ENCODE measurements around the gene B3GNT7.
"Not testable (repeated sequence)": the region's sequence is repeated elsewhere in the genome, so short reads cannot be mapped to it uniquely, and the experiment has no call there.

B3GNT7 gene

DNA sequence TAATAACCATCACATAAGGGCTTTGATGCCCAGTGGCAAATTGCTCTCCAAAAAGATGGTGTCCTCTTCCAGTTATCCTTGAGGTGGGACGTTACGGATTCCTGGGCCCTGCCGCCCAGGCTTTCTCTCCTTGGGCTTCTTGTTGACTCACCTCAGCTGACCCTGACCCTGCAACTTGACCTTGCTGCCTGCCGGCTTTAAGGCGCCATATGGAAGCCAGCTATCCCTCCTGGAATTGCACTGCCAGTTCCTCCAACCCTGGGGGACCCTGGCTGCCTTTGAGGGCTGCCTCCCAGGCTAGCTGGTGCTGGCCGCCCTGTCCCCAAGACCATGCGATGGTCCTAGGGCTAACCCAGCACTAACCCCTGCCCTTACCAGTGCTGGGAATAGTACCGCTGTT lies 28.3 kb upstream of the B3GNT7 start:
- DNase-seq, result no peak

DNA sequence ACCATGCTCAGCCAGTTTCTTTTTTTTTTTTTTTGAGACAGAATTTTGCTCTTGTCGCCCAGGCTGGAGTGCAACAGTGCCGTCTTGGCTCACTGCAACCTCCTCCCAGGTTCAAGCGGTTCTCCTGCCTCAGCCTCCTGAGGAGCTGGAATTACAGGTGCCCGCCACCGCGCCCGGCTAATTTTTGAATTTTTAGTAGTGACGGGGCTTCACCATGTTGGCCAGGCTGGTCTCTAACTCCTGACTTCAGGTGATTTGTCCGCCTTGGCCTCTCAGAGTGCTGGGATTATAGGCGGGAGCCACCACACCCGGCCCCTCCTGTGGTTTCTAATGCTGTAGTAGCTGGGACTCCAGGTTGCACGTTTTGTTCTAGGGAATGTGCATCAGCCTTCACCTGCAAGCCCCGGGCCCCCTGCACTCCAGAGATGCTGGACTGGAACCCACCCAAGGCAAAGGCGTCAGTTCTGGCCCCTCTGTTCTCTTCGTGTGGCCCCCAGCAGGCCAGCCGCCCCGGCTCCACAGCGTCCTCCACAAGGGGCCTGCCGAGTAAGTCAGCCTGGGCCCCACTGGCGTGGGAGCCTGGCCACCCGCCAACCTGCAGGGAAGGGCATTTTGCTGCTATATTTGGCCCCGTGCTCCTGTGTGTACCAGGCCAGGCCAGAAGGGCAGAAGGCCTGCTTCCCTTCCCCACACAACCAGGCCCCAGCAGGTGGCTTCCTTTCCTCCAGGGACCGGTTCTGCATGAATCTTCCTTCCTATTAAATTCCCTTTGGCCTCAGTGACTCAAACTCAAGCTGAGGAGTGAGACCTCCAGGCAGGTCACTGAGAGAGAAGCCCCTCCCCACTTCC lies 25.7 kb upstream of the B3GNT7 start:
- no peak for DNase-seq

DNA sequence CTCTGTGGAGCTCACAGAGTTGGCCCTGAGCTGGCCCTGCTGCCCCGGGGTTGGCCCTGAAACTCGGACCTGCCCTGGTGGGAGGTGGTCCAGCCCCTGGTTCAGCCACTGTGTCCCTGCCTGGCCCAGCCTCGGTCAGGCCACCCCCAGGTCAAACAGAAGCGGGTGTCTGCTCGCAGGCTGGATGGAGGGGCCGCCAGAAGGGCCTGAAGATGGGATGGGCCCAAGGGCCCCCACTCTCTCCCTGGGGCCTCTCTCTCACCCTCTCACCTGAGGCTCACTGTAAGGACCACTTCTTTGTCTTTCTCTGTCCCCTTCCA lies 25.1 kb upstream of the B3GNT7 start:
- no peak for DNase-seq

DNA sequence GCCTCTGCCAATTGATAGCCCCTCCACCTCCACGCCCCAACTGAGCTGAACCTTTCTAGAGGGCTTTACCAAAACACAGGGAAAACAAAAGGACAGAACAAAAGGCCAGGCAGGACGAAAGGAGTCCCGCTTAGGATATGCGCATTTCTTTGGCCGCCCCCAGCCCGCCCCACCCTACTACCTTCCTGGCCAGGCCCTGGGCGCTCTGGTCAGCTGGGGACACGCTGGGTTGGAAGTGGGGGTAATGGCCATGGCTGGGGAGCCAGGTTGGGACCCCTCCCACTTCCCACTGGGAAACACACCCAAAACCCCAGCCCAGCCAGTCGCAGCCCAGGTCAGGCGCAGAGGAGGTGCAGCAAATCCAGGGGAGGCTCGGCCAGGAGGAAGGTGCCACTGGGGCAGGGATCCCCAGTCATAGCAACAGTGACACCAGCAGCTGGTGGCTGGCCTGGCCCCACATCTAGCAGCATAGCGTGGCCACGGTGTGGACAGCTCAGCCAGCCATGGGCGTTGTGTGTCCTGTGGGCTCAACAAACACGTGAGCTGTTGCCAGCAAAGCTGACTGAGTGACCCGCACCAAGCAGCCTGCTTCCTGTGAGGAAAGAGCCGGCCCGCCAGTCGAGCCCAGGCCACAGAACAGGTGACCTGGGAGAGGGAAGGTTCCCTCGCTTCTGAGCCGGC lies 24.6 kb upstream of the B3GNT7 start:
- no peak for DNase-seq

DNA sequence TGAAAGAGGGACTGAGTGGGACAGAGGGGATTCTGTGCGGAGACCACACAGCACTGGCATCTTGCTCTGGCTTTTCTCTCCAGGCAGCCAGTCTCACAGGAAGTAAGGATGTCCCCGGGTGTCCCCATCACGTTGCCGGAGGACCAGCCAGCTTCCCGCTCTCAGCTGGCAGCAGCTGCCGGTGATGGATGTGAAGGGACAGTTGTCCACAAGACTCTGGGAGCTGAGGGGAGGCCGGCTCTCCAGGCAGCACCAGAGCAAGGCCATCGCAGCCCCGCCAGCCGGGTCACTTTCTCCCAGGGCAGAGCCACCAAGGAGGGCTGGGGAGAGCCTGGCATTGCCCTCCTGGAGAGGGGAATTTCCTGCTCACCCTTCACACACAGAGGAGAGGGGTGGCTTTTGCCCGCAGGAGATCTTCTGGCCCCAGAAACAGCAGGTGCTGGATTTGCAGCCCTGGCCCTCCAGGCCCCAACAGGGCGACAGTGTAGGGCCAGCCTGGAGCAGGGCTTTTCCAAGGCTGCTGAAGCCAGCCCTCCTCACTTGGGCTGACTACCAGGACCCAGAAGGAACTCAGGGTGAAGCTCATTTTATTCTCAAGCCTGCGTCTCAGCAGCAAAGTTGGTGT lies 24.0 kb upstream of the B3GNT7 start:
- no peak for DNase-seq

DNA sequence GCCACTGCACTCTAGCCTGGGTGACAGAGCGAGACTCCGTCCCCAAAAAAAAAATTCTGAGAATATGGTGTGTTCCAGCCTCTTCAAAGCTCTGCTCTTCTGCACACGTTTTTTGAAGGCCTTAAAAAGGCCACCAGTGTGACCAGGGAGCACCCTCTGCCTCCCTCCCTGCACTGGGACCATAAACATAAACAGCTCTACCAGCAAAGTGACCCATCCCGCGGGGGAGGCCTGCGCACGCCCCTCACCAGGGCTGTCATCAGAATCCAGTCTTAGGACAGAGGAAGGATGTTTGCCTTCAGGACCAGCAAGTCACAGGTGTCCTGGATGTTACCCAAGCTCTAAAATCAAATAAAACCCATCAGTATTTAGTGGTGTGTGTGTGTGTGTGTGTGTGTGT lies 23.2 kb upstream of the B3GNT7 start:
- DNase-seq, result no peak

DNA sequence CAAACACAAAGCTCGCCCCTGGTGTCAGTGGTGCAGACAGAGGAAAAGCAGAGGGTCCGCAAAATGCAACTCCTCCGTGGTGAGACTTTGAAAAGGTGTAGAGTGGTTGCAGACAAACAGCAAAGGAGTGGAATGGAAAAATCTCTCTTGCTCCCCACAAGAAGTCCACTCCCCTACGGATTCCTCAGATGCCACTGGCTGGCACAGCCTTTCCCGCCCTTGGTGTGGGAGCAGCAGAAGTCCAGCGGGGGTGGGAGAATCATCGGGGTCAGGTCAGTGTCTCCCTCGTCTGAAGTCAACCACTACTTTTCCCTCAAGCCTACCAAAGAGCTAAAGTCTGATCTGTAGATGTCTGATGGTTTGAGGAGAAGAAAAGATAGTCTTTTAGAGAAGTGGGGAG lies 22.3 kb upstream of the B3GNT7 start:
- DNase-seq, result no peak

DNA sequence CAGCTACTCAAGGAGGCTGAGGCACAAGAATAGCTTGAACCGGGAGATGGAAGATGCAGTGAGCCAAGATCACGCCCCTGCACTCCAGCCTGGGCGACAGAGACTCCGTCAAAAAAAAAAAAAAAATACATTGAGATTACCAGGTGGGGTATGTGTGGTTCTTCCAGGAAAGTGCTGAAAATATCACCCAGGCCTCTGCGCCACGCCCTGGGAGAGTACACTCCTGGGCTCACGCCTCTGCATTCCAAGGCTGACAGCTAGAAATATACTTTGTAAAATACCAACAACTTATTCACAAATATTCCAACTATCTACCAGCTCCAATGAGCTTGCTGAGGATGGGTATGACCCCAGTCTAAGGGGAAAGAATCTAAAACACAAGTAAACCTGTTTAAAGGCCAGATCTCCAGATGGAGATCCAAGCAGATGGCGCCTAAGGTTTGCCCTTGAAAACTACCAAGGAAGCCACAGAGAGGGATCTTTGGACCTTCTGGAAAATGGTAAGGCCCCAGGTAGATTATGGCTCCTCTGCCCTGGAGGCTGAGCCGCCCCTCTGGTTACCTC lies 21.6 kb upstream of the B3GNT7 start:
- DNase-seq, result no peak

DNA sequence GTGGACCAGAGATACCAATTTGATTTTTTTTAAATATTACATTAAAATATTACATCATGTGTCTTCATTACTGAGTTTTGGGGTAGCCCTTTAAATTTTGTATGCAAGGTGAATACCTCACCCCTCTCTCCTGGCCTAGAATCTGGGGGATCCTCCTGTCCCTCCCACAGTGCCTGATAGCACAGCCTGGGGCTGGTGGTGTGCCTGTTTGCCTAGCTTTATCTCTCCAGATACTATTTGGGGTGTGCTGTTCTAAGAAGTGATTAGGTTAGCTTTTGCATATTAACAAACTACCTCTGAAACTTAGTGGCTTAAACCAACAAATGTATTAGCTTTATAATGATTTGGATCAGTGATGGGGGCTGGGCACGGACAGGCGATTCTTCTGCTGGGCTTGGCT lies 20.7 kb upstream of the B3GNT7 start:
- DNase-seq, result no peak

DNA sequence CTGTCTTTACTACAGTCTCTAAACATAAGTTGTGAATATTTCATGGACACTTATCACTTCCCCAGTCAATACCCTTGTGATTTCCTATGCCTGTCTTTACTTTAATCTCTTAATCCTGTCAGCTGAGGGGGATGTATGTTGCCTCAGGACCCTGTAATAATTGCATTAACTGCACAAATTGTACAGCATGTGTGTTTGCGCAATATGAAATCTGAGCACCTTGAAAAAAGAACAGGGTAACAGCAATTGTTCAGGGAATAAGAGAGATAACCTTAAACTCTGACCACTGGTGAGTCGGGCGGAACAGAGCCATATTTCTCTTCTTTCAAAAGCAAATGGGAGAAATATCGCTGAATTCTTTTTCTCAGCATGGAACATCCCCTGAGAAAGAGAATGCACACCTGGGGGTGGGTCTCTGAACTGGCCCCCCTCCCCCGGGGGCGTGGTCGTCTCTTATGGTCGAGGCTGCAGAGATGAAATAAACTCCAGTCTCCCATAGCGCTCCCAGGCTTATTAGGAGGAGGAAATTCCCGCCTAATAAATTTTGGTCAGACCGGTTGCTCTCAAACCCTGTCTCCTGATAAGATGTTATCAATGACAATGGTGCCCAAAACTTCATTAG lies 19.4 kb upstream of the B3GNT7 start:
- not testable (repeated sequence) for DNase-seq

DNA sequence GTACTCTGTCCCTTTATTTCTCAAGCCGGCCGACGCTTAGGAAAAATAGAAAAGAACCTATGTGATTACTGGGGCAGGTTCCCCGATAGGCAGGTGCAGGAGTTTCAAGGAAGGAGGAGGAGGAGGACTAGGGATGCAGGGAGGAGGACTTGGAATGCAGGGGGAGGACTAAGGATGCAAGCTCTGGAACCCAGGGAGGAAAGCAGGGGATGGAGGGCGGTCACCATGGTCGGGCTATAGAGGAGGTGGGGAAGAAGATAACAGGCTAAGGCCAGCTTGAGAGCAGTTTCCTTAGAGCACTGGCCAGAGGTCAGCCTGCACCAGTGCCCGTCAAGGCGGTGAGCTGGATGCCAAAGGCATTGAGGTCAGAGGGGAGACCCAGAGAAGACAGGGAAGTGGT lies 18.7 kb upstream of the B3GNT7 start:
- no peak for DNase-seq

DNA sequence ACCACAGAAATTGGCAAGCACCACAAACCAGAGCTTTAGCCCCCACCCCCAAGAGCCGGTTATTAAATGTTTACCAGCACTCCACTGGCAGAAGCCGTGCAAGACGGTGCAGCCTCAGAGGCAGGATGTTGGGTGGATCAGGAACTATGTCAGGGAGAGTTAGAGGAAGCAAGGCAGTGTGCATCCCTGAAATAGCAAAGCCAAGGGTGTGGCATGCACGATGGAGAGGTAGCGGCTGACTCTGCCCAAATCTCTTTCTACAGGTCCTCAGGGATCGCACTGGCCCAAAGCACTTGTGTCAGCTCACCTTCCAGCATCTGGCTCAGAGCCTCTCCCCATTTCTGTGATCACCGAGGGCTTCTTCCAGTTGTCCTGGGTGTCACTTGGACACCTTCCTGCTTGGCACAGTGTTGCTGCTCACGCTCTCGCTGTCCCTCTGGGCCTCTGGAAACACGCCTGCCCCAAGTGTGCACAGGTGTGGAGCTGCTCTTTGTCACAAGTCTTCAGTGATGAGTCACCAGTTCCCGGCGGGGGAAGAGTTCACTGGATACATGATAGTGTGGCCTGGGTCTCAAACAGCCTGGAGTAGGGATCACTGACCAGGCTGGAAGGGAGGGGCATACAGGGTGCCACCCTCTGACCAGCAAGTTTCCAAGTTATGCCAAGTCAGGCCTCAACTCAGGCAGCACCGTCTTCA lies 17.3 kb upstream of the B3GNT7 start:
- no peak for DNase-seq

DNA sequence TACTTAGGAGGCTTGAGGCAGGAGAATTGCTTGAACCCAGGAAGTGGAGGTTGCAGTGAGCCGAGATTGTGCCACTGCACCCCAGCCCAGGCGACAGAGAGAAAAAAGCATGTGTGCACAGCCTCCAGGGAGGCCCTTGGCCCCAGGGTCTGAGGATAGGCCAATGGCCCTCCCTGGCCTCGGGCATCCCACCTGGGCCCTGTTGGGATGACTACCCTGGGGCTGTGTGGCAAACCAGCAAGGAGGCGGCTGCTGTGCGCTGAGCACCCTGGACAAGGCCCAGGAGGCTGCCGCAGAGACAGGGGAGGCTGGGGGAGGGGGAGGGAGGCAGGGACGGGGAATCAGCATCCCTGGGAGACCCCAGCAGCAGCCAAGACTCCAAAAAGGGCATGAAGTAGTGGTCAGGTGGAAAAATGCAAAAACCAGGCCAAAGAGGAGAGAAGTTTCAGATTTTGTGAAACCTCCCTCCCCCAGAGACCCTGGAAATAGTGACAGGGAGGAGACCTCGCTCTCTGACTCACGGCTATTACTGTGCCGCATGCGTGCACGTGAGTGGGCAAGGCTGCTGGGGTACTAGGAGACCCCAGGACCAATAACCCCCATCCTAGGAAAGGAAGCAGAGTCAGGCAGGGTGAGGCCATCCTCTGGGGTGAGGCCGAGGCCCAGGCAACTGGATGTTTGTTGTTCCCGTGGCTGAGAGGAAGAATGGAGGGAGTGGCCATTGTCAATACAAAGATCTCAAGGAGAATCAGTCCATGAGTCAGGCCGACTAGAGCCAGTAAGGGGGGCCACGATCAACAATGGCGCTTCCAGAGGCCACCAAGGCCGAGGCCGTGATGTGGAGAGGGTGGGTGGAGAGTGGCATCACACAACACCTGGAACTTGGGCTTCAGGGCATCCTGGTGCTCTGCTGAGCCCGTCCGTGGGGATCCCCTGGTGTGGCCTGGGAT lies 16.0 kb upstream of the B3GNT7 start:
- DNase-seq, result no peak

DNA sequence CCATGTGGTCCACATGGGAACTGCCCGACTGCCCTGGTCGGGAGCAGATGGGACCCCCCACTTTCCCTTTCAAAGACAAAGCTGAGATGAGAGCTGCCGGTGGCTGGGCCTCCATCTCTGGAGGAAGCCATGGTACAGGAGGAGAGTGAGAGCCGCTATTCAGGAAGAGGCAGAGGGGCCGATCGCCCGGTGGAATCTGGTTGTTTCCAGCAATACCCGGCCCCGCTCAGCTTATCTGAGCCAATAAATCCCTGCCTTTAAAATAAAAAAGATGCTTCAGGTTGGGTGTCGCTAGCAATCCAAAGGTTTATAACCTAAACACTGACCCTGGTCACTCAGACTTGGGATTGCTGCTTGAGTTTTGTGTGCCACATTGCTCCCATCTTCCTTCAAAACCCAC lies 15.2 kb upstream of the B3GNT7 start:
- DNase-seq, result no peak

DNA sequence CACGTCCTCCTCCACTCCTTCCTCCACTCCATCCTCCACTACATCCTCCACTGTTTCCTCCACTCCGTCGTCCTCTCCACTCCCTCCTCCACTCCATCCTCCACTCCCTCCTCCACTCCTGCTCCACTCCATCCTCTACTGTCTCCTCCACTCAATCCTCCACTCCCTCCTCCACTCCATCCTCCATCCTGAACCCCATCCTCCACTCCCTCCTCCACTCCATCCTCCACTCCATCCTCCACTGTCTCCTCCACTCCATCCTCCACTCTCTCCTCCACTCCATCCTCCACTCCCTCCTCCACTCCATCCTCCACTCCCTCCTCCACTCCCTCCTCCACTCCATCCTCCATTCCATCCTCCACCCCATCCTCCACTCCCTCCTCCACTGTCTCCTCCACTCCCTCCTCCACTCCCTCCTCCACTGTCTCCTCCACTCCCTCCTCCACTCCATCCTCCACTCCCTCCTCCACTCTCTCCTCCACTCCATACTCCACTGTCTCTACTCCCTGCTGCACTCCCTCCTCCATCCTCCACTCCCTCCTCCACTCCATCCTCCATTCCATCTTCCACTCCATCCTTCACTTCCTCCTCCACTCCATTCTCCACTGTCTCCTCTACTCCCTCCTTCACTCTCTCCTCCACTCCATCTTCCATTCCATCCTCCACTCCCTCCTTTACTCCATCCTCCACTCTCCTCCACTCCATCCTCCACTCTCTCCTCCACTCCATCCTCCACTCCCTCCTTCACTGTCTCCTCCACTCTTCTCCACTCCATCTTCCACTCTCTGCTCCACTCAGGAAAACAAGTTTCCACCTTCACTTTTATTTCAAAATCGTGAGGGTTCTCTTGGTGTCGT lies 14.3 kb upstream of the B3GNT7 start:
- no peak for DNase-seq

DNA sequence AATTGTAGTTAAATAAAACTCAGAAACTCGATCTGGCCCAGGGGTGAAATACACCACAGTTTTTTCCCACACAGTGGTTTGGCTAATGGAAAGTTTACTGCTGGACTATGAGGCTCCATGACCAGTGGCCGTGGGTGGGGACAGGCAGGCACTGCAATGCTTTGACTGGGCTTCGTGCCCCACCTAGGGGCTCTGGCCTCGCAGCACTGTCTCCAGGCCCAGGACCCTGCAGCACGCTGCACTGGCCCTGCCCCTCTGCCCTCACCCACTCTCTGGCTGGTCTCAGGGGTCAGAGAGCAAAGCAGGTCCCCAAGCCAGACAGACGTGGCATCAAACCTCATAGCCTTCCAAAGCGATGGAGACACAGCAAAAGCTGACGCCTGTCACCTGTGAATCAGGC lies 13.4 kb upstream of the B3GNT7 start:
- DNase-seq, result no peak

DNA sequence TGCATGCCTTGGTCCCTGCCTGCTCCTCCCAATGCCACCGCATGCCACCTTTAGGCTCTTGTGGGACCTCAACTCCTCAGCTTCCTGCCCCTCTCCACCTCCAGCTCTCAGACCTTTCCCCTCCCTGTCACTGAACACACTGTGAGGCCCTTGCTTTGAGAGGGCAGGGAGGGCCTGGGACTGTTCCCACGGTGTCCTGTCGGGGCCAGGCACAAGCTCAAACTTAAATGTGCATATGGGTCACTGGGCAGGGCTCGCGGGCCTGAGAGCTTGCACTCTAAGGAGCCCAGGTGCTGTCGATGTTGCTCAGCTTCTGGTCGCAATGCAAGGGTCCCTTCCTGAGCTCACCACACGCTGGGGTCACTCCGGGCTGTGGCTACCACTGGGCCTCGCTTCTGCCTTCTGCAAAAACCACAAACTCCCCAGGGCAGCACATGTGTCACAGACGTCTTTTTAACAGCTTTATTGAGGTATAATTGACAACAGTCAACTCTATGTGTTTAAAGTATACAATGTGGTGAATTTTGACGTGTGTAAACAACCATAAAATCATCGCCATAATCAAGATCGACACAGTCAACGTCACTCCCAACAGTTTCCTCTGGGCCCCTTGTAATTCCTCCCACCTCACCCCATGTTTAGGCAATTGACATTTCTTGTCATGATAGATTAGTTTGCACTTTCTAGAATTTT lies 11.9 kb upstream of the B3GNT7 start:
- DNase-seq, result no peak

DNA sequence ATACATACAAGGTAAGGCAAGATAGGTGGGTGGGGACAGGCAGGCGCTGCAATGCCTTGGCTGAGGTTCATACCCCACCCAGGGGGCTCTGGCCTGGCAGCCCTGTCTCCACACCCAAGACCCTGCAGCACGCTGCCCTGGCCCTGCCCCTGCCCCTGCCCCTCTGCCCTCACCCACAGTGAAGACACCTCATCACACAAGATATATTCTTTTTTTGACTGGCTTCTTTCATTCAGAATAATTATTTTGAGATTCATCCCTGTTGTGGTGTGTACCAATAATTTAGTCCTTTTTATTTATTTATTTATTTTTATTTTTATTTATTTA lies 11.4 kb upstream of the B3GNT7 start:
- DNase-seq, result no peak

DNA sequence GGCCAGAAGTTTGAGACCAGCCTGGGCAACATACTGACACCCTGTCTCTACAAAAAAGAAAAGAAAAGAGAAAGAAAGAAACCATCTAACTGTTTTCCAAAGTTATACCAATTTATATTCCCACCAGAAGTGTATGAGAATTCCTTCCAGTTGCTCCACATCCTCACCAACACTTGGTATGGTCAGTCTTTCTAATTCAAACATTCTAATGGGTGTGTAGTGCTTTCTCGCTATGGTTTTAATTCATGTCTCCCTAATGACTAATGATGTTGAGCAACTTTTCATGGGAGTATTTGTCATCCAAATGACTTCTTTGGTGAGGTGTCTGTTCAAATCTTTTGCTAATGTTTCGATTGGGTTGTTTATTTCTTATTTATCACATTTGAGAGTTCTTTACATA lies 10.5 kb upstream of the B3GNT7 start:
- DNase-seq, result no peak

DNA sequence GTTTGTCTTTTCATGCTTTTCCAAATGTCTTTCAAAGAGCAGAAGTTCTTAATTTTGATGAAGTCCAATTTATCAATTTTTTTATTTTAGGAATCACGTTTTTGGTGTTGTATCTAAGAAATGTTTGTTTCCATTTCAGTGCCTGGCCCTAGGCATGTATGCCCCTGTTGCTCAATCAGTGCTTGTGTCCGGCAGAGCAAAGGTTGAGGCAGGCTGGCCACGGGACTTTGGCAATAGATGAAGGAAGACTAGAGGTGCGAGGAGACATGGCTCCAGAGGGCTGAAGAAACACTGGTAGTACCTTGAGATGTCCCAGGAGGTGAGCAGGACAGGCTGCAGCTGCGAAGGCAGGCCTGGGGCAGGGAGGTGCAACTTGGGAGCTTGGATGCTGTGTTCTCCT lies 10.1 kb upstream of the B3GNT7 start:
- DNase-seq, result no peak

All from stimulated activated naive CD4-positive, alpha-beta T cell treated with Interleukin-2 at 50 U/mL for 16 hours (primary cell).